Left lung (tissue), 10 donors: ENCODE data around the gene PLPPR4. TPM values are rescaled to one million over a fixed set of nuclear protein-coding genes. Genes with fewer than 3 reads are reported as not detected.

ENCODE experiments used
- ATAC-seq: fragments of 200-7000 bp; cut with Tn5 transposase; one replicate; pipeline ENCODE4 v1.9.1; 2020; ENCODE audit warnings: moderate library complexity
- DNase-seq, 4 donors: peaks; one replicate each; pipeline ENCODE4 v3.0.0-alpha.2; 2013 to 2020
- H3K27ac ChIP-seq, 2 donors: fragments of 200-600 bp; sonication (generic) in 1 of 2; one replicate each; pipeline versions ENCODE4 v1.5.0 to v1.8.0; 2020 to 2021
- H3K27me3 ChIP-seq, 2 donors: fragments of 200-600 bp; sonication (generic) in 1 of 2; one replicate each; pipeline versions ENCODE4 v1.5.0 to v1.8.0; 2020 to 2021
- H3K36me3 ChIP-seq, 2 donors: fragments of 200-600 bp; sonication (generic) in 1 of 2; one replicate each; pipeline versions ENCODE4 v1.5.0 to v1.8.0; 2020 to 2021
- H3K4me1 ChIP-seq, 2 donors: fragments of 200-600 bp; one replicate each; pipeline ENCODE4 v1.8.0; 2021
- H3K4me3 ChIP-seq, 2 donors: fragments of 200-600 bp; sonication (generic) in 1 of 2; one replicate each; pipeline versions ENCODE4 v1.5.0 to v1.8.0; 2020 to 2021; ENCODE audit warnings: mild to moderate bottlenecking in 1 of 2
- H3K9me3 ChIP-seq, 2 donors: fragments of 200-600 bp; sonication (generic) in 1 of 2; one replicate each; pipeline versions ENCODE4 v1.5.0 to v1.8.0; 2020 to 2021
- CTCF ChIP-seq, 2 donors: fragments of 200-600 bp; sonication (generic) in 1 of 2; IDR thresholded peaks; one replicate each; pipeline versions ENCODE4 v1.5.0 to v1.8.0; 2021; ENCODE audit warnings: antibody characterized with exemption in 2 of 2
- intact Hi-C, 2 donors: fragments of 100-400 bp; cut with DNase I; formaldehyde crosslinking; loops; one replicate each; pipeline versions ENCODE4 v1.11.2 to v1.14.2; 2022
- polyA plus RNA-seq, 6 donors: library from polyadenylated mRNA; unstranded; fragments of 120-200 nt; gene quantifications; one replicate each; pipeline ENCODE4 v1.2.1, GENCODE V29; 2013; ENCODE audit not compliant: insufficient read length in 6 of 6
- total RNA-seq, 2 donors: library from RNA; stranded (reverse); fragmentation: NEBNext Ultra II Directional; extraction: Animal tissue kit (Norgen Biotek cat#: 25700); gene quantifications; one replicate each; pipeline ENCODE4 v1.2.1, GENCODE V29; 2021
- donor health status: DM: no; HTN: yes; CAD: no.
- donor health status: DM: no; HTN: no; CAD: no.

The PLPPR4 gene
- total and polyA plus RNA-seq, 8 donors = 2.5 to 49.1 (median 39.7) TPM

- DNase-seq (no peak), ATAC-seq (no peak)
- intact Hi-C loops = no loop called here
- H3K36me3 ChIP-seq = no peaks in the 10 kb centered on the region
- H3K4me3 ChIP-seq = no peak overlapping the region
- H3K4me1 ChIP-seq = no peaks in the 10 kb centered on the region
- no peak overlapping the region for H3K27ac ChIP-seq
- no peak for TF ChIP-seq CTCF (IDR thresholded peaks at IDR 0.05)
- no peaks in the 10 kb centered on the region for H3K27me3 ChIP-seq
- peaks cover 0 to 3% of the 10 kb centered on the region in 2 donors for H3K9me3 ChIP-seq
Observed at GRCh38 chr1:99240621-99241020, 23.7 kb upstream of the PLPPR4 start.

- TF ChIP-seq CTCF (IDR thresholded peaks at IDR 0.05) = no peak
- Histone ChIP-seq H3K9me3 (peaks cover 0 to 14% of the 10 kb centered on the region in 2 donors), H3K4me3 (no peak overlapping the region), H3K36me3 (no peaks in the 10 kb centered on the region), H3K27ac (no peak overlapping the region), H3K27me3 (no peaks in the 10 kb centered on the region), H3K4me1 (no peaks in the 10 kb centered on the region)
- ATAC-seq (no peak), DNase-seq (no peak)
- intact Hi-C loops = no loop called here
Observed at GRCh38 chr1:99246152-99246551, 18.1 kb upstream of the PLPPR4 start.

GRCh38 chr1:99247199-99247598 lies 17.1 kb upstream of the PLPPR4 start:
- DNase-seq (no peak), ATAC-seq (no peak)
- Histone ChIP-seq H3K36me3 (no peaks in the 10 kb centered on the region), H3K4me1 (no peaks in the 10 kb centered on the region), H3K4me3 (no peak overlapping the region), H3K9me3 (peaks cover 0 to 14% of the 10 kb centered on the region in 2 donors), H3K27me3 (no peaks in the 10 kb centered on the region), H3K27ac (no peak overlapping the region)
- TF ChIP-seq CTCF (IDR thresholded peaks at IDR 0.05) = no peak
- intact Hi-C loops = no loop called here

GRCh38 chr1:99250728-99251127 lies 13.6 kb upstream of the PLPPR4 start:
- no peak for ATAC-seq
- no peak for TF ChIP-seq CTCF (IDR thresholded peaks at IDR 0.05)

GRCh38 chr1:99251308-99251707 lies 13.0 kb upstream of the PLPPR4 start:
- Histone ChIP-seq H3K36me3 (no peaks in the 10 kb centered on the region), H3K27ac (no peak overlapping the region), H3K4me3 (no peak overlapping the region), H3K4me1 (no peaks in the 10 kb centered on the region), H3K27me3 (no peaks in the 10 kb centered on the region), H3K9me3 (peaks cover 0 to 4% of the 10 kb centered on the region in 2 donors)
- DNase-seq (no peak), ATAC-seq (no peak)
- intact Hi-C loops = no loop called here
- no peak for TF ChIP-seq CTCF (IDR thresholded peaks at IDR 0.05)

More at GRCh38 chr1:99250728-99251127, 13.6 kb upstream of the PLPPR4 start:
- Histone ChIP-seq H3K9me3 (peaks cover 0 to 10% of the 10 kb centered on the region in 2 donors), H3K27me3 (no peaks in the 10 kb centered on the region), H3K4me3 (no peak overlapping the region), H3K36me3 (no peaks in the 10 kb centered on the region), H3K4me1 (no peaks in the 10 kb centered on the region), H3K27ac (no peak overlapping the region)
- no peak for DNase-seq
- intact Hi-C loops = no loop called here
